ENCODE results near the gene EFCAB6.

DNA sequence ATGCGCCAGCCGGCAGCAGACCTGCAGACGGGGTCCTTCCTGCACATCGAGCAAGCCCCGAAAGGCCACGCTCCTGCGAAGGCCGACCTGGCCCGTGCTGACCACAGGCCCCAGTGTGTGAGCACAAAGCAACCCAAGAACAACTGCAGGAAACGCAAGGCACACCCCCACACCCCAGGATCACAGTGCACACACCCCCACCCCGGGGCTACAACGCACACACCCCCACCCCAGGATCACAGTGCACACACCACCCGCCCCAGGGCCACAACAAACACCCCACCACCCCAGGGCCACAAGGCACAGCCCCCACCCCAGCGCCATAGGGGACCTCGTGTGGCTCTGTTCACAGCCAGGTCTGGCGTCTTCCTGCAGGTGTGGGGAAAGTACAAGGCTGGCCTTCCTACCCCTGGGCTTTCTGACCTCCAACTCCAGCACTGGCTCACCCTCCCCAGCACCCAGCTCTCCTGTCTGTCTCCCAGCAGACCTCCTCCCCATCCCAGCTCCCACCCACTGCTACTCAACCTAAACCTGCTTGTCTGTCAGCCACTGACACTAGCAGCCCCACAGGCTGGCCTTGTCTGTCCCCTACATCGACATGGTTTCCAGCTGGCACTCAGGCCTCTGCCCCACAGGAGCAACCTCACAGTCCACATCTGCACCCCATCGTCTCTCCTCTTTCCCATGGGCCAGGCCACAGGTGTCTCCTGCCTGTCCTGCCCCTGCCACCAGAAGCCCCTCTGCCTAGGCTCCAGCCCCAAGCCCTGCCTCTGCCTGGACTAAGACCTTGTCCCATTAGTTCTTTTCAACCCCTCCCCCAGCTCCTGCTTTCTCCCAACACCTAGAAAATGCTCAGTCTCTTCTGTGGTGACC is 20.5 kb upstream of the EFCAB6 start:
- TF ChIP-seq, protein P1, sequence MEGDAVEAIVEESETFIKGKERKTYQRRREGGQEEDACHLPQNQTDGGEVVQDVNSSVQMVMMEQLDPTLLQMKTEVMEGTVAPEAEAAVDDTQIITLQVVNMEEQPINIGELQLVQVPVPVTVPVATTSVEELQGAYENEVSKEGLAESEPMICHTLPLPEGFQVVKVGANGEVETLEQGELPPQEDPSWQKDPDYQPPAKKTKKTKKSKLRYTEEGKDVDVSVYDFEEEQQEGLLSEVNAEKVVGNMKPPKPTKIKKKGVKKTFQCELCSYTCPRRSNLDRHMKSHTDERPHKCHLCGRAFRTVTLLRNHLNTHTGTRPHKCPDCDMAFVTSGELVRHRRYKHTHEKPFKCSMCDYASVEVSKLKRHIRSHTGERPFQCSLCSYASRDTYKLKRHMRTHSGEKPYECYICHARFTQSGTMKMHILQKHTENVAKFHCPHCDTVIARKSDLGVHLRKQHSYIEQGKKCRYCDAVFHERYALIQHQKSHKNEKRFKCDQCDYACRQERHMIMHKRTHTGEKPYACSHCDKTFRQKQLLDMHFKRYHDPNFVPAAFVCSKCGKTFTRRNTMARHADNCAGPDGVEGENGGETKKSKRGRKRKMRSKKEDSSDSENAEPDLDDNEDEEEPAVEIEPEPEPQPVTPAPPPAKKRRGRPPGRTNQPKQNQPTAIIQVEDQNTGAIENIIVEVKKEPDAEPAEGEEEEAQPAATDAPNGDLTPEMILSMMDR (conservative IDR thresholded peaks at IDR 0.05), result no peak
- TF ChIP-seq EZH2 (IDR thresholded peaks at IDR 0.05; ENCODE audit: low read depth), result no peak

Data from PC-9 (cell line).